IMR-90 (cell line): ENCODE measurements around the gene IFT81. TPM values are rescaled to one million over a fixed set of nuclear protein-coding genes. Genes with fewer than 3 reads are reported as not detected.

ENCODE experiments used
- ATAC-seq: fragments of 200-7000 bp; cut with Tn5 transposase; 2 replicates; pipeline ENCODE4 v1.9.1; 2020; ENCODE audit warnings: low read depth, mild to moderate bottlenecking, moderate library complexity
- BruUV-seq: library from RNA; stranded (reverse); fragments of 400-500 nt; replicated peaks from 2 replicates; lab custom pipeline; 2021; lab: Mats Ljungman, UMichigan
- CTCF ChIA-PET: fragments of 300-600 bp; formaldehyde crosslinking; extraction: SDS; loops from one replicate; lab custom pipeline; 2021; ENCODE audit warnings: antibody characterized with exemption; lab: Yijun Ruan, JAX
- POLR2A ChIA-PET: fragments of 300-600 bp; sonication (Branson Sonifier 250); formaldehyde crosslinking; loops from one replicate; lab custom pipeline; 2022; ENCODE audit warnings: antibody characterized with exemption; ENCODE audit not compliant: unreplicated experiment; lab: Charles Lee
- DNase-seq: peaks from one replicate; pipeline ENCODE4 v3.0.0; 2013
- H2AFZ ChIP-seq: replicated peaks from 2 replicates; pipeline ENCODE3; 2013; ENCODE audit warnings: low read length, mild to moderate bottlenecking; ENCODE audit not compliant: poor library complexity
- H2AK5ac ChIP-seq: 2 replicates; pipeline ENCODE4 v1.6.1; 2013; ENCODE audit warnings: low read depth, low read length, inconsistent platforms
- H2AK9ac ChIP-seq: replicated peaks from 2 replicates; pipeline ENCODE3; 2013; ENCODE audit warnings: mild to moderate bottlenecking, low read depth, low read length, moderate library complexity; ENCODE audit not compliant: poor library complexity
- H2BK120ac ChIP-seq: 2 replicates; pipeline ENCODE4 v1.6.1; 2013; ENCODE audit warnings: low read depth, low read length, inconsistent platforms
- H2BK15ac ChIP-seq: 3 replicates; pipeline ENCODE4 v1.6.1; 2013; ENCODE audit warnings: low read depth, low read length, inconsistent platforms
- H2BK20ac ChIP-seq: 2 replicates; pipeline ENCODE4 v1.6.1; 2013; ENCODE audit warnings: low read depth, mild to moderate bottlenecking, inconsistent platforms, low read length, moderate library complexity
- H2BK5ac ChIP-seq: 2 replicates; pipeline ENCODE4 v1.6.1; 2013; ENCODE audit warnings: mild to moderate bottlenecking, low read depth, low read length, inconsistent platforms; ENCODE audit not compliant: poor library complexity, severe bottlenecking
- H3K14ac ChIP-seq: replicated peaks from 2 replicates; pipeline ENCODE4 v1.6.1; 2013; ENCODE audit warnings: low read depth, low read length, inconsistent platforms
- H3K18ac ChIP-seq: 2 replicates; pipeline ENCODE4 v1.6.1; 2013; ENCODE audit warnings: low read depth, low read length, control low read depth
- H3K23ac ChIP-seq: 2 replicates; pipeline ENCODE4 v1.6.1; 2013; ENCODE audit warnings: low read depth, low read length, inconsistent platforms
- H3K27ac ChIP-seq: 2 replicates; pipeline ENCODE4 v1.5.1; 2013; ENCODE audit warnings: mild to moderate bottlenecking, control low read depth, low read length; ENCODE audit not compliant: insufficient read depth
- H3K27me3 ChIP-seq: 2 replicates; pipeline ENCODE4 v1.6.1; 2013; ENCODE audit warnings: low read length; ENCODE audit not compliant: control insufficient read depth, insufficient read depth
- H3K36me3 ChIP-seq: 2 replicates; pipeline ENCODE4 v1.6.1; 2013; ENCODE audit warnings: low read length, mixed read lengths; ENCODE audit not compliant: control insufficient read depth, insufficient read depth
- H3K4ac ChIP-seq: 2 replicates; pipeline ENCODE4 v1.6.1; 2013; ENCODE audit warnings: low read depth, low read length, inconsistent platforms
- H3K4me1 ChIP-seq: 2 replicates; pipeline ENCODE4 v1.6.1; 2013; ENCODE audit warnings: low read length, mixed read lengths; ENCODE audit not compliant: control insufficient read depth, insufficient read depth
- H3K4me2 ChIP-seq: 2 replicates; pipeline ENCODE4 v1.6.1; 2013; ENCODE audit warnings: low read depth, mild to moderate bottlenecking, control low read depth, low read length, moderate library complexity
- H3K4me3 ChIP-seq: 2 replicates; pipeline ENCODE4 v1.5.1; 2013; ENCODE audit warnings: low read depth, mild to moderate bottlenecking, control low read depth, low read length, moderate library complexity; ENCODE audit not compliant: insufficient read depth
- H3K56ac ChIP-seq: 2 replicates; pipeline ENCODE4 v1.6.1; 2013; ENCODE audit warnings: low read length, inconsistent platforms; ENCODE audit not compliant: insufficient read depth; ENCODE audit errors: extremely low read depth
- H3K79me1 ChIP-seq, 2 experiments: 2 replicates each; pipeline ENCODE4 v1.6.1; 2013; ENCODE audit warnings: low read length in 2 of 2, inconsistent platforms in 1 of 2, low read depth in 1 of 2
- H3K9ac ChIP-seq: 2 replicates; pipeline ENCODE4 v1.6.1; 2013; ENCODE audit warnings: low read depth, low read length, control low read depth
- H3K9me1 ChIP-seq: 2 replicates; pipeline ENCODE4 v1.6.1; 2013; ENCODE audit warnings: low read length, inconsistent platforms; ENCODE audit not compliant: insufficient read depth
- H3K9me3 ChIP-seq: 2 replicates; pipeline ENCODE4 v1.6.1; 2013; ENCODE audit warnings: low read length; ENCODE audit not compliant: control insufficient read depth, insufficient read depth
- H4K20me1 ChIP-seq: 2 replicates; pipeline ENCODE4 v1.6.1; 2013; ENCODE audit warnings: low read length, inconsistent platforms; ENCODE audit not compliant: insufficient read depth
- H4K5ac ChIP-seq: 2 replicates; pipeline ENCODE4 v1.6.1; 2013; ENCODE audit warnings: mild to moderate bottlenecking, low read depth, low read length, control low read depth
- H4K8ac ChIP-seq, 2 experiments: 2 replicates each; pipeline ENCODE4 v1.6.1; 2013; ENCODE audit warnings: low read depth in 2 of 2, low read length in 2 of 2, control low read depth in 1 of 2, inconsistent platforms in 1 of 2
- H4K91ac ChIP-seq: 2 replicates; pipeline ENCODE4 v1.6.1; 2013; ENCODE audit warnings: low read depth, low read length, inconsistent platforms; ENCODE audit not compliant: insufficient read depth
- MAZ ChIP-seq: IDR thresholded peaks from 2 replicates; pipeline ENCODE4 v1.6.1; 2012; ENCODE audit warnings: low read depth, mild to moderate bottlenecking, low read length, improper control_type of control experiment, moderate library complexity, borderline replicate concordance
- SMC3 ChIP-seq: fragments of 150-350 bp; IDR thresholded peaks from 2 replicates; pipeline ENCODE4 v1.6.1; 2016; ENCODE audit warnings: low read depth, mild to moderate bottlenecking, antibody characterized with exemption, low read length, moderate library complexity
- WGBS, 2 experiments: methylation state at CpG; one replicate each; pipeline versions ENCODE4 v1.1.5 to v1.1.7; 2013; ENCODE audit warnings: missing lambda C conversion rate in 2 of 2; ENCODE audit not compliant: insufficient read length in 1 of 2; ENCODE audit errors: extremely low coverage in 2 of 2; 5-methylcytosine and 5-hydroxymethylcytosine counted together
- dilution Hi-C: fragments of 300-500 bp; cut with HindIII; formaldehyde crosslinking; loops from one replicate; pipeline ENCODE4 v1.14.3; 2018; ENCODE audit warnings: low sequenced_read_pairs; ENCODE audit not compliant: unreplicated experiment
- in situ Hi-C: fragments of 300-500 bp; cut with MboI; formaldehyde crosslinking; loops from 3 replicates; pipeline ENCODE4 v1.14.3; 2019; ENCODE audit warnings: low sequenced_read_pairs, inconsistent platforms, mixed read lengths
- intact Hi-C: fragments of 100-400 bp; cut with micrococcal nuclease; formaldehyde crosslinking; loops from 2 replicates; pipeline ENCODE4 v1.10.0; 2022
- polyA plus RNA-seq, 3 experiments: library from polyadenylated mRNA; depleted of rRNA; stranded (reverse); fragments of >200 nt; gene quantifications; 2 replicates each; pipeline ENCODE4 v1.2.3, GENCODE V29; 2012; ENCODE audit warnings: low replicate concordance in 1 of 3
- total RNA-seq: library from RNA; depleted of rRNA; stranded (reverse); fragments of >200 nt; gene quantifications from 2 replicates; pipeline ENCODE4 v1.2.3, GENCODE V29; 2012
- TF ChIP-seq, protein P1 (sequence below): conservative IDR thresholded peaks from 2 replicates; pipeline ENCODE4 v1.5.1; 2012; ENCODE audit warnings: mild to moderate bottlenecking, low read depth, low read length, improper control_type of control experiment

The IFT81 gene
- total and polyA plus RNA-seq, 2 of the 4 experiments (the other 2 are of a cell fraction): 6.1 to 8.1 TPM

DNA sequence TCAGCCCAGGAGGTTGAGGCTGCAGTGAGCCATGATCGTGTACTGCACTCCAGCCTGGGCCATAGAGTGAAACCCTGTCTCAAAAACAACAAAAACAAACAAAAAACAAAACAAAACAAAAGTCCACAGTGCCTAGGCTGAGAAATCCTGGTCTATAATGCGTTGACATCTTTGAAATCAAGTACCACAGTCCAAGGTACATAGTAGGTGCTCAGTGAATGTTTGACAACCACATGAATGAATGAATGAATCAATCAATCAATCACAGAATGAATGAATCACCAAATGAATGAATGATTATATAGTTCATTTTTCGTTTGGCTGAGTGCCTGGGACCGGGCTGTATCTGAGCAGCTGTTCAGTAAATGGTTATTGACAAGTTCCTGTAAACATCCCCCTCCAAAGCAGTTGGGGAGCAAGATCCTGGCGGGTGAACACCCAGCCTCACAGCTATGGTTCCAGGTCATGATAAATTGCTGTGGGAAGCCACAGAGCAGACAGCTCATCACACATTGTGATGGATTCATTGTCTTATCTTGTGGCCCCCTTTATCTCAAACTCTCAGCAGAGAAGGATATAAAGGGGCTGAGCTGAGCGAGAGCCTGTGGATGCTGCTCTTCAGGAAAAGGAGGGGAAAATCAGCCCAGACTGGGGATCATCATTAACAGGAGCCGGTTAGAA, 30.4 kb upstream of the IFT81 start:
- Histone ChIP-seq H4K5ac (no peak overlapping the region), H3K9ac (no peak overlapping the region), H3K14ac (no peak overlapping the region), H3K9me3 (no peaks in the 10 kb centered on the region; the same call in 1 of the 2 replicates), H2BK20ac (no peak overlapping the region), H2AK9ac (no peak overlapping the region), H3K4me1 (no peaks in the 10 kb centered on the region), H3K56ac (no peak overlapping the region), H4K91ac (no peak overlapping the region), H2BK120ac (no peak overlapping the region), H3K27ac (no peak overlapping the region), H3K23ac (no peak overlapping the region), H2AFZ (no peak overlapping the region), H3K36me3 (no peaks in the 10 kb centered on the region), H2BK15ac (no peak overlapping the region), H3K4ac (no peak overlapping the region), H2BK5ac (no peak overlapping the region), H3K9me1 (no peaks in the 10 kb centered on the region), H3K27me3 (peaks cover 28% of the 10 kb centered on the region), H3K79me1 (no peaks in the 10 kb centered on the region), H3K4me2 (no peak overlapping the region), H3K4me3 (no peak overlapping the region), H4K20me1 (no peaks in the 10 kb centered on the region), H3K18ac (no peak overlapping the region), H4K8ac (no peak overlapping the region), H2AK5ac (no peak overlapping the region)
- no peak for DNase-seq
- CTCF ChIA-PET: interaction anchor here (0.8 to 1.1 kb wide), 2 partner anchors 12 to 120 kb away, joined by 4 read pairs; no protein-coding TSS in a partner anchor
- POLR2A ChIA-PET: no interaction called here
- BruUV-seq: no TSS peak
- intact Hi-C loops (no loop called here), in situ Hi-C loops (loop anchor here (5.0 kb wide), 1 partner anchor 329 kb away; no protein-coding TSS in a partner anchor), dilution Hi-C loops (no loop called here)
- WGBS, 2 experiments: 40% methylated on average over 1 of the region's 7 CpGs; no CpG with 5 or more reads in 1 of the 2 experiments
- TF ChIP-seq, protein P1, sequence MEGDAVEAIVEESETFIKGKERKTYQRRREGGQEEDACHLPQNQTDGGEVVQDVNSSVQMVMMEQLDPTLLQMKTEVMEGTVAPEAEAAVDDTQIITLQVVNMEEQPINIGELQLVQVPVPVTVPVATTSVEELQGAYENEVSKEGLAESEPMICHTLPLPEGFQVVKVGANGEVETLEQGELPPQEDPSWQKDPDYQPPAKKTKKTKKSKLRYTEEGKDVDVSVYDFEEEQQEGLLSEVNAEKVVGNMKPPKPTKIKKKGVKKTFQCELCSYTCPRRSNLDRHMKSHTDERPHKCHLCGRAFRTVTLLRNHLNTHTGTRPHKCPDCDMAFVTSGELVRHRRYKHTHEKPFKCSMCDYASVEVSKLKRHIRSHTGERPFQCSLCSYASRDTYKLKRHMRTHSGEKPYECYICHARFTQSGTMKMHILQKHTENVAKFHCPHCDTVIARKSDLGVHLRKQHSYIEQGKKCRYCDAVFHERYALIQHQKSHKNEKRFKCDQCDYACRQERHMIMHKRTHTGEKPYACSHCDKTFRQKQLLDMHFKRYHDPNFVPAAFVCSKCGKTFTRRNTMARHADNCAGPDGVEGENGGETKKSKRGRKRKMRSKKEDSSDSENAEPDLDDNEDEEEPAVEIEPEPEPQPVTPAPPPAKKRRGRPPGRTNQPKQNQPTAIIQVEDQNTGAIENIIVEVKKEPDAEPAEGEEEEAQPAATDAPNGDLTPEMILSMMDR: no peak
- no peak for TF ChIP-seq MAZ
- no peak for TF ChIP-seq SMC3
- no peak for ATAC-seq
